ENCODE results near the gene HAND2.

Gene HAND2

GRCh38 chr4:173529477-173530325 lies at the start of gene HAND2:
HAND2 (minus strand) TSS chr4:173530229; CDS start chr4:173529289, 940 bp downstream.
- DNase-seq (ENCODE audit: low read depth), result no peak

- no peak for DNase-seq (ENCODE audit: low read depth)
These were observed 48.9 kb upstream of the HAND2 start for GRCh38 chr4:173578956-173579355.

- DNase-seq (ENCODE audit: low read depth), result no peak
These were observed 47.9 kb upstream of the HAND2 start for GRCh38 chr4:173577963-173578362.

- DNase-seq (ENCODE audit: low read depth), result no peak
These were observed 45.6 kb upstream of the HAND2 start for GRCh38 chr4:173575482-173576152.

GRCh38 chr4:173573725-173574124 lies 43.7 kb upstream of the HAND2 start:
- no peak for DNase-seq (ENCODE audit: low read depth)

GRCh38 chr4:173573286-173573685 lies 43.3 kb upstream of the HAND2 start:
- no peak for DNase-seq (ENCODE audit: low read depth)

GRCh38 chr4:173572493-173573129 lies 42.6 kb upstream of the HAND2 start:
- no peak for DNase-seq (ENCODE audit: low read depth)

GRCh38 chr4:173571620-173572019 lies 41.6 kb upstream of the HAND2 start:
- no peak for DNase-seq (ENCODE audit: low read depth)

- DNase-seq (ENCODE audit: low read depth), result no peak
These were observed 35.3 kb upstream of the HAND2 start for GRCh38 chr4:173565281-173565680.

- no peak for DNase-seq (ENCODE audit: low read depth)
These were observed 34.4 kb upstream of the HAND2 start for GRCh38 chr4:173564461-173564860.

GRCh38 chr4:173560896-173561295 lies 30.9 kb upstream of the HAND2 start:
- no peak for DNase-seq (ENCODE audit: low read depth)

GRCh38 chr4:173556398-173557131 lies 26.5 kb upstream of the HAND2 start:
- DNase-seq (ENCODE audit: low read depth), result no peak

- no peak for DNase-seq (ENCODE audit: low read depth)
These were observed 17.9 kb upstream of the HAND2 start for GRCh38 chr4:173547889-173548288.

- no peak for DNase-seq (ENCODE audit: low read depth)
These were observed 16.7 kb upstream of the HAND2 start for GRCh38 chr4:173546776-173547175.

- no peak for DNase-seq (ENCODE audit: low read depth)
These were observed 15.4 kb upstream of the HAND2 start for GRCh38 chr4:173545440-173545839.

GRCh38 chr4:173543266-173543665 lies 13.2 kb upstream of the HAND2 start:
- DNase-seq (ENCODE audit: low read depth), result no peak

GRCh38 chr4:173539986-173540385 lies 10.0 kb upstream of the HAND2 start:
- no peak for DNase-seq (ENCODE audit: low read depth)

GRCh38 chr4:173538909-173539445 lies 8.9 kb upstream of the HAND2 start:
- no peak for DNase-seq (ENCODE audit: low read depth)

- DNase-seq (ENCODE audit: low read depth), result no peak
These were observed 8.3 kb upstream of the HAND2 start for GRCh38 chr4:173538148-173538908.

GRCh38 chr4:173537613-173538147 lies 7.7 kb upstream of the HAND2 start:
- DNase-seq (ENCODE audit: low read depth), result no peak
